Hepatocyte (in vitro differentiated cells): ENCODE results near the gene ROBO1.

ENCODE experiments used
- EZH2 ChIP-seq: fragments of 200-600 bp; sonication (generic); IDR thresholded peaks from 2 replicates; pipeline ENCODE4 v1.6.1; 2016; ENCODE audit warnings: antibody characterized with exemption, mild to moderate bottlenecking, borderline replicate concordance
- EZH2phosphoT487 ChIP-seq: fragments of 200-600 bp; sonication (generic); IDR thresholded peaks from one replicate; pipeline ENCODE4 v1.6.1; 2018; ENCODE audit warnings: antibody characterized with exemption, mild to moderate bottlenecking, low read depth, moderate library complexity; ENCODE audit not compliant: unreplicated experiment, severe bottlenecking
- TF ChIP-seq, protein P1 (sequence below): fragments of 200-600 bp; sonication (generic); IDR thresholded peaks from 2 replicates; pipeline ENCODE4 v1.5.1; 2016; ENCODE audit warnings: antibody characterized with exemption, mild to moderate bottlenecking; ENCODE audit not compliant: poor library complexity

GRCh38 chr3:78991656-78992055, 776.1 kb downstream of the ROBO1 start:
- TF ChIP-seq, protein P1, sequence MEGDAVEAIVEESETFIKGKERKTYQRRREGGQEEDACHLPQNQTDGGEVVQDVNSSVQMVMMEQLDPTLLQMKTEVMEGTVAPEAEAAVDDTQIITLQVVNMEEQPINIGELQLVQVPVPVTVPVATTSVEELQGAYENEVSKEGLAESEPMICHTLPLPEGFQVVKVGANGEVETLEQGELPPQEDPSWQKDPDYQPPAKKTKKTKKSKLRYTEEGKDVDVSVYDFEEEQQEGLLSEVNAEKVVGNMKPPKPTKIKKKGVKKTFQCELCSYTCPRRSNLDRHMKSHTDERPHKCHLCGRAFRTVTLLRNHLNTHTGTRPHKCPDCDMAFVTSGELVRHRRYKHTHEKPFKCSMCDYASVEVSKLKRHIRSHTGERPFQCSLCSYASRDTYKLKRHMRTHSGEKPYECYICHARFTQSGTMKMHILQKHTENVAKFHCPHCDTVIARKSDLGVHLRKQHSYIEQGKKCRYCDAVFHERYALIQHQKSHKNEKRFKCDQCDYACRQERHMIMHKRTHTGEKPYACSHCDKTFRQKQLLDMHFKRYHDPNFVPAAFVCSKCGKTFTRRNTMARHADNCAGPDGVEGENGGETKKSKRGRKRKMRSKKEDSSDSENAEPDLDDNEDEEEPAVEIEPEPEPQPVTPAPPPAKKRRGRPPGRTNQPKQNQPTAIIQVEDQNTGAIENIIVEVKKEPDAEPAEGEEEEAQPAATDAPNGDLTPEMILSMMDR = no peak
- TF ChIP-seq EZH2 (no peak), EZH2phosphoT487 (no peak)
